ENCODE data around the gene B3GNT3. TPM values are rescaled to one million over a fixed set of nuclear protein-coding genes. Genes with fewer than 3 reads are reported as not detected.
A peak's percentile ranks its signal among the peaks of the same experiment; 100 is the strongest.
"Not testable (repeated sequence)": the region's sequence is repeated elsewhere in the genome, so short reads cannot be mapped to it uniquely, and the experiment has no call there.

B3GNT3 gene
- total RNA-seq, 4 donors from 2014 or later, result 0.33 to 0.84 (median 0.62) TPM

- 89% methylated on average over 4 of the region's 4 CpGs for WGBS
- TF ChIP-seq CTCF (IDR thresholded peaks at IDR 0.05), result no peak
- no peak for TF ChIP-seq POLR2A (IDR thresholded peaks at IDR 0.05; ENCODE audit: low read depth)
- TF ChIP-seq EP300 (IDR thresholded peaks at IDR 0.05), result no peak
- no peak for TF ChIP-seq POLR2AphosphoS5 (IDR thresholded peaks at IDR 0.05)
- Histone ChIP-seq H3K36me3 (no peaks in the 10 kb centered on the region), H3K9me3 (no peaks in the 10 kb centered on the region), H3K27me3 (peaks cover 0 to 22% (median 0%) of the 10 kb centered on the region in 4 donors), H3K4me3 (no peak overlapping the region), H3K27ac (replicated peaks in 1 of 4) (no peak overlapping the region), H3K4me1 (no peaks in the 10 kb centered on the region)
- DNase-seq (ENCODE audit: extremely low spot score), result no peak
- intact Hi-C loops (cut with DNase I), result no loop called here
These were observed 22.8 kb upstream of the B3GNT3 start for GRCh38 chr19:17772172-17772571.

- Histone ChIP-seq H3K36me3 (no peaks in the 10 kb centered on the region), H3K27ac (replicated peaks in 1 of 4) (no peak overlapping the region), H3K27me3 (peaks cover 0 to 51% (median 8%) of the 10 kb centered on the region in 4 donors), H3K4me3 (no peak overlapping the region), H3K4me1 (peaks cover 3 to 17% (median 13%) of the 10 kb centered on the region in 4 donors), H3K9me3 (no peaks in the 10 kb centered on the region)
- no peak for DNase-seq (ENCODE audit: extremely low spot score)
- no peak for TF ChIP-seq POLR2A (IDR thresholded peaks at IDR 0.05; ENCODE audit: low read depth)
- no peak for TF ChIP-seq EP300 (IDR thresholded peaks at IDR 0.05)
- no peak for TF ChIP-seq POLR2AphosphoS5 (IDR thresholded peaks at IDR 0.05)
- TF ChIP-seq CTCF (IDR thresholded peaks at IDR 0.05), result peak in 2 of 3 experiments; percentile 33
- intact Hi-C loops (cut with DNase I), result no loop called here
- WGBS, result 68% methylated on average over 11 of the region's 16 CpGs
These were observed 19.6 kb upstream of the B3GNT3 start for GRCh38 chr19:17775245-17775927.

- DNase-seq (ENCODE audit: extremely low spot score), result no peak
- H3K4me3 ChIP-seq, result no peak overlapping the region
- H3K4me1 ChIP-seq, result peaks cover 3 to 17% (median 13%) of the 10 kb centered on the region in 4 donors
- H3K36me3 ChIP-seq, result no peaks in the 10 kb centered on the region
- peaks cover 0 to 59% (median 9%) of the 10 kb centered on the region in 4 donors for H3K27me3 ChIP-seq
- H3K27ac ChIP-seq (replicated peaks in 1 of 4), result no peak overlapping the region
- TF ChIP-seq POLR2A (IDR thresholded peaks at IDR 0.05; ENCODE audit: low read depth) (no peak), CTCF (IDR thresholded peaks at IDR 0.05) (no peak), EP300 (IDR thresholded peaks at IDR 0.05) (no peak)
- intact Hi-C loops (cut with DNase I), result no loop called here
- 65% methylated on average over 19 of the region's 27 CpGs for WGBS
- H3K9me3 ChIP-seq, result no peaks in the 10 kb centered on the region
These were observed 18.7 kb upstream of the B3GNT3 start for GRCh38 chr19:17775991-17776803.

GRCh38 chr19:17777840-17778239 lies 17.1 kb upstream of the B3GNT3 start:
- H3K9me3 ChIP-seq; DNase-seq (ENCODE audit: extremely low spot score); H3K4me3 ChIP-seq; H3K27ac ChIP-seq (replicated peaks in 1 of 4); intact Hi-C loops (cut with DNase I); H3K36me3 ChIP-seq: not testable (repeated sequence)
- WGBS, result 75% methylated on average over 10 of the region's 10 CpGs
- Histone ChIP-seq H3K4me1 (peaks cover 3 to 17% (median 13%) of the 10 kb centered on the region in 4 donors), H3K27me3 (peaks cover 0 to 75% (median 12%) of the 10 kb centered on the region in 4 donors)

- DNase-seq (ENCODE audit: extremely low spot score), result no peak
- Histone ChIP-seq H3K27ac (replicated peaks in 1 of 4) (no peak overlapping the region), H3K4me3 (peak overlapping the region in 2 of 4 donors; percentile 25), H3K4me1 (peaks cover 3 to 17% (median 13%) of the 10 kb centered on the region in 4 donors), H3K9me3 (no peaks in the 10 kb centered on the region), H3K36me3 (no peaks in the 10 kb centered on the region), H3K27me3 (peaks cover 0 to 79% (median 12%) of the 10 kb centered on the region in 4 donors)
- no peak for TF ChIP-seq POLR2A (IDR thresholded peaks at IDR 0.05; ENCODE audit: low read depth)
- intact Hi-C loops (cut with DNase I), result no loop called here
- 9% methylated on average over 16 of the region's 37 CpGs for WGBS
These were observed 16.5 kb upstream of the B3GNT3 start for GRCh38 chr19:17778251-17778967.

Measured in esophagus muscularis mucosa (tissue), 4 donors.